ENCODE results near the gene GRIFIN. TPM values are rescaled to one million over a fixed set of nuclear protein-coding genes. Genes with fewer than 3 reads are reported as not detected.

GRIFIN gene
- total and polyA plus RNA-seq, 2 donors (not counting 1 experiment from before 2014, with no cell fraction given): not detected

GRCh38 chr7:2495418-2496299 is 19.5 kb upstream of the GRIFIN start:
- Histone ChIP-seq H3K36me3 (replicated peaks in 1 of 2; ENCODE audit: control extremely low read depth in 1 of 2, control insufficient read depth in 1 of 2, extremely low read depth in 1 of 2, insufficient read depth in 2 of 2, low read length in 1 of 2) (no peaks in the 10 kb centered on the region), H3K79me2 (ENCODE audit: control insufficient read depth, insufficient read depth, low read length) (no peaks in the 10 kb centered on the region), H4K20me1 (ENCODE audit: control insufficient read depth, insufficient read depth, low read length, poor library complexity, severe bottlenecking) (no peaks in the 10 kb centered on the region), H2AFZ (ENCODE audit: insufficient read depth, low read depth, low read length, poor library complexity, severe bottlenecking) (no peak overlapping the region), H3K4me1 (ENCODE audit: control insufficient read depth in 2 of 2, insufficient read depth in 2 of 2, low read length in 2 of 2) (peaks cover 9 to 18% of the 10 kb centered on the region in 2 donors), H3K9me3 (ENCODE audit: control extremely low read depth in 1 of 3, control insufficient read depth in 2 of 3, insufficient read depth in 1 of 3, low read length in 2 of 3) (peaks cover 0 to 14% (median 0%) of the 10 kb centered on the region in 3 donors), H3K9ac (ENCODE audit: low read length) (no peak overlapping the region), H3K27ac (ENCODE audit: low read length in 2 of 2) (no peak overlapping the region), H3K4me2 (replicated peaks; ENCODE audit: low read depth, low read length, poor library complexity, severe bottlenecking) (no peak overlapping the region), H3K4me3 (ENCODE audit: control extremely low read depth in 1 of 5, extremely low read depth in 1 of 5, insufficient read depth in 1 of 5, low read depth in 2 of 5, low read length in 4 of 5) (no peak overlapping the region), H3K27me3 (replicated peaks in 1 of 4; ENCODE audit: control extremely low read depth in 1 of 4, control insufficient read depth in 3 of 4, insufficient read depth in 4 of 4, low read length in 3 of 4) (peaks cover 0 to 36% (median 10%) of the 10 kb centered on the region in 4 experiments)
- ATAC-seq (ENCODE audit: low read depth) (no peak), DNase-seq (no peak)
- H3K27ac Mint-ChIP-seq: no peak overlapping the region
- ChIA-PET POLR2A (no interaction called here), CTCF (interaction anchor here (1.6 kb wide), 1 partner anchor 214 kb away, joined by 3 read pairs; no protein-coding TSS in a partner anchor)
- H3K4me1 Mint-ChIP-seq: peaks cover 8% of the 10 kb centered on the region
- peaks cover 15% of the 10 kb centered on the region for H3K27me3 Mint-ChIP-seq
- TF ChIP-seq EZH2 (IDR thresholded peaks at IDR 0.05; ENCODE audit: borderline replicate concordance, insufficient read depth, low read depth, low read length, poor library complexity, severe bottlenecking) (no peak), CTCF (IDR thresholded peaks at IDR 0.05) (no peak)
- WGBS (ENCODE audit: insufficient coverage): 87% methylated on average over 16 of the region's 25 CpGs
- H3K9me3 Mint-ChIP-seq (ENCODE audit: insufficient read depth): no peaks in the 10 kb centered on the region
- no peak overlapping the region for H3K4me3 Mint-ChIP-seq
- intact Hi-C loops (cut with micrococcal nuclease): no loop called here
